Neural progenitor cell (in vitro differentiated cells): ENCODE results near the gene IQCH. TPM values are rescaled to one million over a fixed set of nuclear protein-coding genes. Genes with fewer than 3 reads are reported as not detected.

Experiments used
- DNase-seq: peaks from one replicate; pipeline ENCODE4 v3.0.0-alpha.2; 2016; ENCODE audit warnings: low spot score
- H2AFZ ChIP-seq: fragments of 200-600 bp; sonication (generic); replicated peaks from 2 replicates; pipeline ENCODE4 v1.6.1; 2016; ENCODE audit warnings: antibody characterized with exemption
- H3F3A ChIP-seq: fragments of 200-600 bp; sonication (generic); 2 replicates; pipeline ENCODE4 v1.6.1; 2016; ENCODE audit warnings: antibody characterized with exemption, low read depth
- H3K27ac ChIP-seq: fragments of 200-600 bp; sonication (generic); 2 replicates; pipeline ENCODE4 v1.5.1; 2016; ENCODE audit warnings: mild to moderate bottlenecking
- H3K27me3 ChIP-seq: fragments of 200-600 bp; sonication (generic); 2 replicates; pipeline ENCODE4 v1.6.1; 2016; ENCODE audit warnings: mild to moderate bottlenecking, moderate library complexity
- H3K36me3 ChIP-seq: fragments of 200-600 bp; sonication (generic); 2 replicates; pipeline ENCODE4 v1.5.1; 2016
- H3K4me1 ChIP-seq: fragments of 200-600 bp; sonication (generic); 2 replicates; pipeline ENCODE4 v1.6.1; 2016; ENCODE audit warnings: mixed run types
- H3K4me2 ChIP-seq: fragments of 200-600 bp; sonication (generic); 2 replicates; pipeline ENCODE4 v1.6.1; 2016
- H3K4me3 ChIP-seq: fragments of 200-600 bp; sonication (generic); 2 replicates; pipeline ENCODE4 v1.5.1; 2016
- H3K79me2 ChIP-seq: fragments of 200-600 bp; sonication (generic); 2 replicates; pipeline ENCODE4 v1.6.1; 2016; ENCODE audit warnings: low read depth
- H3K9ac ChIP-seq: fragments of 200-600 bp; sonication (generic); 2 replicates; pipeline ENCODE4 v1.6.1; 2016
- H3K9me3 ChIP-seq: fragments of 200-600 bp; sonication (generic); 2 replicates; pipeline ENCODE4 v1.5.1; 2016; ENCODE audit warnings: low read depth
- H4K20me1 ChIP-seq: fragments of 200-600 bp; sonication (generic); 2 replicates; pipeline ENCODE4 v1.6.1; 2016; ENCODE audit warnings: low read depth
- H3K27ac Mint-ChIP-seq: 3 replicates; pipeline ENCODE4 v1.8.0; 2021; ENCODE audit warnings: mixed read lengths
- H3K27me3 Mint-ChIP-seq: 2 replicates; pipeline ENCODE4 v1.8.0; 2022; ENCODE audit warnings: low read depth, mild to moderate bottlenecking, inconsistent platforms, moderate library complexity, mixed read lengths; ENCODE audit not compliant: insufficient read depth
- H3K36me3 Mint-ChIP-seq: 3 replicates; pipeline ENCODE4 v1.8.0; 2021; ENCODE audit warnings: mixed read lengths
- H3K4me1 Mint-ChIP-seq: 3 replicates; pipeline ENCODE4 v1.8.0; 2021; ENCODE audit warnings: mixed read lengths
- H3K4me3 Mint-ChIP-seq: 3 replicates; pipeline ENCODE4 v1.8.0; 2021; ENCODE audit warnings: mild to moderate bottlenecking, moderate library complexity, mixed read lengths
- H3K9me3 Mint-ChIP-seq: 3 replicates; pipeline ENCODE4 v1.8.0; 2020; ENCODE audit warnings: mixed read lengths
- EZH2 ChIP-seq: fragments of 200-600 bp; sonication (generic); IDR thresholded peaks from 2 replicates; pipeline ENCODE4 v1.6.1; 2017; ENCODE audit warnings: antibody characterized with exemption, mild to moderate bottlenecking, moderate library complexity
- EZH2phosphoT487 ChIP-seq: fragments of 200-600 bp; sonication (generic); IDR thresholded peaks from 2 replicates; pipeline ENCODE4 v1.6.1; 2017; ENCODE audit warnings: antibody characterized with exemption
- total RNA-seq: library from RNA; depleted of rRNA; stranded (reverse); fragments of >200 nt; gene quantifications from 2 replicates; pipeline ENCODE4 v1.2.3, GENCODE V29; 2015; ENCODE audit warnings: low replicate concordance
- TF ChIP-seq, protein P1 (sequence below): fragments of 200-600 bp; sonication (generic); IDR thresholded peaks from 2 replicates; pipeline ENCODE4 v1.5.1; 2017; ENCODE audit warnings: antibody characterized with exemption, mild to moderate bottlenecking

IQCH gene
- total RNA-seq, 1 donor from 2014 or later, result 21.0 TPM

DNA sequence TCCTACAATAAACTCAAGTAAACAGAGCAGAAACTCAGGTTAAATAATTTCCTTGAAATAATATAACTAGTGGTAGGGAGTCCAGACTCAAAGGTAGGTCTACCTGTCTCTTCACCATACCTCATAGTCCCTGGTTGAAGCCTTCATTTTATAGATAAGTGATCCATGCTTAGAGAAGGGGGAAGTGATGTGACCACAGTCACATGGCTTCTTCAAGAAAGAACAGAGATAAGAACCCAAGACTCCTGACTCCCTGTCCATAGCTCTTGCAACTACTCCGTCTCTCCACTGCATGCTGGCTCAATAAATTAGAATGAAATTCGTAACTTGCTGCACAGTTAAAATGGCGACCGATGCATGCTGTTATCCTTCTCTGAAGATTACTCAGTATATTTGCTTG is 255.3 kb downstream of the IQCH start:
- no peak overlapping the region for H3K27ac ChIP-seq
- TF ChIP-seq EZH2phosphoT487, result no peak
- TF ChIP-seq EZH2, result no peak
- TF ChIP-seq, protein P1, sequence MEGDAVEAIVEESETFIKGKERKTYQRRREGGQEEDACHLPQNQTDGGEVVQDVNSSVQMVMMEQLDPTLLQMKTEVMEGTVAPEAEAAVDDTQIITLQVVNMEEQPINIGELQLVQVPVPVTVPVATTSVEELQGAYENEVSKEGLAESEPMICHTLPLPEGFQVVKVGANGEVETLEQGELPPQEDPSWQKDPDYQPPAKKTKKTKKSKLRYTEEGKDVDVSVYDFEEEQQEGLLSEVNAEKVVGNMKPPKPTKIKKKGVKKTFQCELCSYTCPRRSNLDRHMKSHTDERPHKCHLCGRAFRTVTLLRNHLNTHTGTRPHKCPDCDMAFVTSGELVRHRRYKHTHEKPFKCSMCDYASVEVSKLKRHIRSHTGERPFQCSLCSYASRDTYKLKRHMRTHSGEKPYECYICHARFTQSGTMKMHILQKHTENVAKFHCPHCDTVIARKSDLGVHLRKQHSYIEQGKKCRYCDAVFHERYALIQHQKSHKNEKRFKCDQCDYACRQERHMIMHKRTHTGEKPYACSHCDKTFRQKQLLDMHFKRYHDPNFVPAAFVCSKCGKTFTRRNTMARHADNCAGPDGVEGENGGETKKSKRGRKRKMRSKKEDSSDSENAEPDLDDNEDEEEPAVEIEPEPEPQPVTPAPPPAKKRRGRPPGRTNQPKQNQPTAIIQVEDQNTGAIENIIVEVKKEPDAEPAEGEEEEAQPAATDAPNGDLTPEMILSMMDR, result no peak
- Mint-ChIP-seq H3K27ac (no peak overlapping the region), H3K27me3 (peaks cover 4% of the 10 kb centered on the region), H3K4me3 (no peak overlapping the region), H3K4me1 (no peaks in the 10 kb centered on the region), H3K36me3 (no peaks in the 10 kb centered on the region), H3K9me3 (no peaks in the 10 kb centered on the region)
- H3K9me3 ChIP-seq, result no peaks in the 10 kb centered on the region
- H3K9ac ChIP-seq, result no peak overlapping the region
- no peak overlapping the region for H3K4me2 ChIP-seq
- no peaks in the 10 kb centered on the region for H3K27me3 ChIP-seq
- H4K20me1 ChIP-seq, result no peaks in the 10 kb centered on the region
- DNase-seq, result no peak
- no peaks in the 10 kb centered on the region for H3K79me2 ChIP-seq
- H3K4me3 ChIP-seq, result no peak overlapping the region
- H2AFZ ChIP-seq, result no peak overlapping the region
- no peaks in the 10 kb centered on the region for H3K36me3 ChIP-seq
- H3K4me1 ChIP-seq, result no peaks in the 10 kb centered on the region
- no peaks in the 10 kb centered on the region for H3F3A ChIP-seq

DNA sequence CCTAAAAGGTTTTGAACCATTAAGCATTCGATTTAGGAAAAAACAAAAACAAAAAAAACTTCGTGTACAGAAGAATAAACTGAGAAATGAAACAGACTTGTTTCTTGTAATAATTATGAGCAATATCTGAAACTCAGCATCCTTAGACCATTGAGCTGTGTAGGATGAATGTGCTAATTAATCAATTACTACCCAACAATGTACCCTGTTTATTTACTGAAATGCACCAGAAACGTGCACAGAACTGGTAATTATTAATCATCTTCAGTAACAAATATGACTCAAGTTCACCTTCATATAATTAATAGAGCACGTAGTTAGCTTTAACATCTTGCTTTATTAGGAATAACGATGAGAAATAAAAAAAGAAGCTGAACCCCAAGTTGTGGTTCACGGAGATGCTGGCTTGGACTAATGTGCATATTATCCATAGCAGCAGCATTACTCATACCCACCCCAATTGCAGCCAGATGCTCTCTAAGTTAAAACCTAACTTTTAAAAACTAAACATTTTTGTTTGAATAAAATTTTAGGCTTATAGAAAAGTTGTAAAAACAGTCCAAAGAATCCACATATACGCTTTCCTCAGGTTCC is 256.1 kb downstream of the IQCH start:
- no peaks in the 10 kb centered on the region for H3K79me2 ChIP-seq
- Mint-ChIP-seq H3K4me3 (no peak overlapping the region), H3K4me1 (no peaks in the 10 kb centered on the region), H3K9me3 (no peaks in the 10 kb centered on the region), H3K27ac (no peak overlapping the region), H3K36me3 (no peaks in the 10 kb centered on the region), H3K27me3 (peaks cover 4% of the 10 kb centered on the region)
- no peak overlapping the region for H3K4me2 ChIP-seq
- no peak overlapping the region for H3K27ac ChIP-seq
- no peaks in the 10 kb centered on the region for H3K9me3 ChIP-seq
- H3K27me3 ChIP-seq, result no peaks in the 10 kb centered on the region
- no peaks in the 10 kb centered on the region for H3K36me3 ChIP-seq
- no peak for DNase-seq
- no peak overlapping the region for H3K9ac ChIP-seq
- TF ChIP-seq EZH2 (no peak), EZH2phosphoT487 (no peak)
- TF ChIP-seq, protein P1, result no peak
- no peaks in the 10 kb centered on the region for H4K20me1 ChIP-seq
- no peaks in the 10 kb centered on the region for H3F3A ChIP-seq
- no peaks in the 10 kb centered on the region for H3K4me1 ChIP-seq
- no peak overlapping the region for H2AFZ ChIP-seq
- H3K4me3 ChIP-seq, result no peak overlapping the region

DNA sequence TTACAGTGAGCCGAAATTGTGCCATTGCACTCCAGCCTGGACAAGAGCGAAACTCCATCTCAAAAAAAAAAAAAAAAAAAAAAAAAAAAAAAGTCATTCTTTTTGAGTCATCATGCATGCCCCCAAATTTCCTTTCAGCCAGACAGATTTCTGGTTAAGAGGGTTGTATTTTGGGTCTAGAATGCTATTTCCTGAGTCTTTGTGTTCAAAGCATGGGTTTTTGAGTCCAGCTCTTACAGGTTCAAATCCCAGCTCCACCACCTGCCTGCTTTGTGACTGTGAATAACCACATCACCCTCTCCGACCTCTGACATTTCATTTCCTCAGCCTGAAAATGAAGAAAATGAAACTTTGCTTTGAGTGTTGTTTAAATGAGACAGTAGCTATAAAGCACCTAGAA is 257.0 kb downstream of the IQCH start:
- no peaks in the 10 kb centered on the region for H3K27me3 ChIP-seq
- H3K4me1 Mint-ChIP-seq, result no peaks in the 10 kb centered on the region
- no peak overlapping the region for H2AFZ ChIP-seq
- H3K27ac ChIP-seq, result no peak overlapping the region
- H3K36me3 ChIP-seq, result no peaks in the 10 kb centered on the region
- no peak overlapping the region for H3K27ac Mint-ChIP-seq
- TF ChIP-seq EZH2 (no peak), EZH2phosphoT487 (no peak)
- TF ChIP-seq, protein P1, result no peak
- H3K4me1 ChIP-seq, result no peaks in the 10 kb centered on the region
- H3K27me3 Mint-ChIP-seq, result peaks cover 4% of the 10 kb centered on the region
- H3K4me3 Mint-ChIP-seq, result no peak overlapping the region
- no peaks in the 10 kb centered on the region for H3K9me3 ChIP-seq
- H3K79me2 ChIP-seq, result no peaks in the 10 kb centered on the region
- no peaks in the 10 kb centered on the region for H4K20me1 ChIP-seq
- H3K4me2 ChIP-seq, result no peak overlapping the region
- no peaks in the 10 kb centered on the region for H3F3A ChIP-seq
- no peaks in the 10 kb centered on the region for H3K9me3 Mint-ChIP-seq
- H3K36me3 Mint-ChIP-seq, result no peaks in the 10 kb centered on the region
- no peak overlapping the region for H3K9ac ChIP-seq
- no peak for DNase-seq
- no peak overlapping the region for H3K4me3 ChIP-seq
